GM23338 (cell line): ENCODE data around the gene RASL10B. TPM values are rescaled to one million over a fixed set of nuclear protein-coding genes. Genes with fewer than 3 reads are reported as not detected.

Experiments used
- ATAC-seq: fragments of 200-7000 bp; cut with Tn5 transposase; 3 replicates; pipeline ENCODE4 v1.9.1; 2020
- DNase-seq: peaks from one replicate; pipeline ENCODE4 v3.0.0-alpha.2; 2015; ENCODE audit warnings: low spot score
- H2AFZ ChIP-seq: fragments of 200-600 bp; sonication (generic); 2 replicates; pipeline ENCODE4 v1.8.0; 2016; ENCODE audit warnings: antibody characterized with exemption, mild to moderate bottlenecking, moderate library complexity
- H3F3A ChIP-seq: fragments of 200-600 bp; sonication (generic); replicated peaks from 2 replicates; pipeline ENCODE4 v1.8.0; 2017; ENCODE audit warnings: antibody characterized with exemption, mixed run types, low read depth
- H3K27ac ChIP-seq: fragments of 200-600 bp; sonication (generic); 2 replicates; pipeline ENCODE4 v1.6.1; 2016; ENCODE audit warnings: low read depth
- H3K27me3 ChIP-seq: fragments of 200-600 bp; sonication (generic); 2 replicates; pipeline ENCODE4 v1.8.0; 2016; ENCODE audit warnings: mild to moderate bottlenecking, mixed run types, moderate library complexity; ENCODE audit not compliant: insufficient read depth
- H3K36me3 ChIP-seq: fragments of 200-600 bp; sonication (generic); 2 replicates; pipeline ENCODE4 v1.8.0; 2016; ENCODE audit warnings: mild to moderate bottlenecking; ENCODE audit not compliant: insufficient read depth
- H3K4me1 ChIP-seq: fragments of 200-600 bp; sonication (generic); 2 replicates; pipeline ENCODE4 v1.8.0; 2016; ENCODE audit warnings: mild to moderate bottlenecking, moderate library complexity; ENCODE audit not compliant: insufficient read depth
- H3K4me2 ChIP-seq: fragments of 200-600 bp; sonication (generic); 2 replicates; pipeline ENCODE4 v1.7.1; 2017; ENCODE audit warnings: mixed run types
- H3K4me3 ChIP-seq: fragments of 200-600 bp; sonication (generic); 2 replicates; pipeline ENCODE4 v1.6.1; 2016; ENCODE audit warnings: mixed run types
- H3K79me2 ChIP-seq: fragments of 200-600 bp; sonication (generic); replicated peaks from 2 replicates; pipeline ENCODE4 v1.8.0; 2017; ENCODE audit warnings: mild to moderate bottlenecking; ENCODE audit not compliant: insufficient read depth
- H3K9me2 ChIP-seq: fragments of 200-600 bp; sonication (generic); 2 replicates; pipeline ENCODE4 v1.8.0; 2017; ENCODE audit not compliant: insufficient read depth
- H4K20me1 ChIP-seq: fragments of 200-600 bp; sonication (generic); replicated peaks from 2 replicates; pipeline ENCODE4 v1.8.0; 2017; ENCODE audit warnings: mild to moderate bottlenecking; ENCODE audit not compliant: insufficient read depth
- H3K27ac Mint-ChIP-seq: 2 replicates; pipeline ENCODE4 v1.8.0; 2020; ENCODE audit warnings: inconsistent platforms, mild to moderate bottlenecking, moderate library complexity, mixed read lengths
- H3K27me3 Mint-ChIP-seq: 3 replicates; pipeline ENCODE4 v1.8.0; 2022; ENCODE audit warnings: low read depth, mild to moderate bottlenecking, moderate library complexity, mixed read lengths, inconsistent platforms; ENCODE audit not compliant: insufficient read depth, poor library complexity
- H3K36me3 Mint-ChIP-seq: 3 replicates; pipeline ENCODE4 v1.8.0; 2021; ENCODE audit warnings: low read depth, mild to moderate bottlenecking, inconsistent platforms, moderate library complexity, mixed read lengths
- H3K4me1 Mint-ChIP-seq: 3 replicates; pipeline ENCODE4 v1.8.0; 2020; ENCODE audit warnings: mild to moderate bottlenecking, inconsistent platforms, mixed read lengths
- H3K4me3 Mint-ChIP-seq: 3 replicates; pipeline ENCODE4 v1.8.0; 2021; ENCODE audit warnings: moderate library complexity, mild to moderate bottlenecking, inconsistent platforms, mixed read lengths
- H3K9me3 Mint-ChIP-seq: 3 replicates; pipeline ENCODE4 v1.8.0; 2020; ENCODE audit warnings: moderate library complexity, mild to moderate bottlenecking, inconsistent platforms, mixed read lengths
- EZH2 ChIP-seq: fragments of 200-600 bp; sonication (generic); IDR thresholded peaks from one replicate; pipeline ENCODE4 v1.8.0; 2017; ENCODE audit warnings: antibody characterized with exemption, mild to moderate bottlenecking, low read depth; ENCODE audit not compliant: unreplicated experiment
- EZH2phosphoT487 ChIP-seq: fragments of 200-600 bp; sonication (generic); IDR thresholded peaks from one replicate; pipeline ENCODE4 v1.8.1; 2018; ENCODE audit warnings: antibody characterized with exemption; ENCODE audit not compliant: unreplicated experiment
- JUNB ChIP-seq: IDR thresholded peaks from one replicate; pipeline ENCODE4 v1.6.1; 2016; ENCODE audit warnings: antibody characterized with exemption; ENCODE audit not compliant: unreplicated experiment
- NANOG ChIP-seq: IDR thresholded peaks from 2 replicates; pipeline ENCODE4 v1.6.1; 2016; ENCODE audit warnings: antibody characterized with exemption, borderline replicate concordance
- POLR2AphosphoS5 ChIP-seq: IDR thresholded peaks from 2 replicates; pipeline ENCODE4 v1.6.1; 2016; ENCODE audit warnings: antibody characterized with exemption, low read depth
- polyA plus RNA-seq: library from polyadenylated mRNA; unstranded; fragments of >200 nt; fragmentation: Nextera tagmentation; extraction: Ambion mirVana; gene quantifications from 2 replicates; pipeline ENCODE4 v1.2.1, GENCODE V29; 2016
- total RNA-seq: library from RNA; depleted of rRNA; stranded (reverse); fragments of >200 nt; shearing (Covaris generic); gene quantifications from 2 replicates; pipeline ENCODE4 v1.2.3, GENCODE V29; 2014
- TF ChIP-seq, protein P1 (sequence below): fragments of 250-450 bp; sonication (Bioruptor Pico); IDR thresholded peaks from 2 replicates; pipeline ENCODE4 v1.5.0; 2020; ENCODE audit warnings: mild to moderate bottlenecking, moderate library complexity
- TF ChIP-seq, protein P2 (sequence below): IDR thresholded peaks from 2 replicates; pipeline ENCODE4 v1.6.1; 2016; ENCODE audit warnings: antibody characterized with exemption

Gene RASL10B
- total and polyA plus RNA-seq, 2 experiments from 2014 or later = 7.1 to 26.2 TPM

DNA sequence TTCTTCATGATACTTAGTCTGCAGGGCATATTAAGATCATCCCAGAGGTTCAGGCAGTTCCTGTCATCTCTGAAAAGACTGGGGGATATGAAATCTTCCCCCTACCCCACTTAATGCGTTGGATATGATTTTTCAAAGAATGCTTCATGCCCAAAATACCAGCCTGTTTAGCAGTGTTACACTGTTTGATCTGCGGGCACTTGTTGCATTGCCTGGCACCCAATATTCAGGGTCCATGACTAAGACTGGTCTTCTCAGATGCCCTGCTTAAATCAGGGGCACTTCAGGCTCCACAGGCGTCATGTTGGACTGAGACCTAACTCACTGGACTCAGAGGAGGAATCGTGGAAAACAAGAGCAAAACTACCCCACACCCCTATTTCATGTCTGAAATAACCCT is 6.4 kb upstream of the RASL10B start (continued):
- TF ChIP-seq, protein P1, sequence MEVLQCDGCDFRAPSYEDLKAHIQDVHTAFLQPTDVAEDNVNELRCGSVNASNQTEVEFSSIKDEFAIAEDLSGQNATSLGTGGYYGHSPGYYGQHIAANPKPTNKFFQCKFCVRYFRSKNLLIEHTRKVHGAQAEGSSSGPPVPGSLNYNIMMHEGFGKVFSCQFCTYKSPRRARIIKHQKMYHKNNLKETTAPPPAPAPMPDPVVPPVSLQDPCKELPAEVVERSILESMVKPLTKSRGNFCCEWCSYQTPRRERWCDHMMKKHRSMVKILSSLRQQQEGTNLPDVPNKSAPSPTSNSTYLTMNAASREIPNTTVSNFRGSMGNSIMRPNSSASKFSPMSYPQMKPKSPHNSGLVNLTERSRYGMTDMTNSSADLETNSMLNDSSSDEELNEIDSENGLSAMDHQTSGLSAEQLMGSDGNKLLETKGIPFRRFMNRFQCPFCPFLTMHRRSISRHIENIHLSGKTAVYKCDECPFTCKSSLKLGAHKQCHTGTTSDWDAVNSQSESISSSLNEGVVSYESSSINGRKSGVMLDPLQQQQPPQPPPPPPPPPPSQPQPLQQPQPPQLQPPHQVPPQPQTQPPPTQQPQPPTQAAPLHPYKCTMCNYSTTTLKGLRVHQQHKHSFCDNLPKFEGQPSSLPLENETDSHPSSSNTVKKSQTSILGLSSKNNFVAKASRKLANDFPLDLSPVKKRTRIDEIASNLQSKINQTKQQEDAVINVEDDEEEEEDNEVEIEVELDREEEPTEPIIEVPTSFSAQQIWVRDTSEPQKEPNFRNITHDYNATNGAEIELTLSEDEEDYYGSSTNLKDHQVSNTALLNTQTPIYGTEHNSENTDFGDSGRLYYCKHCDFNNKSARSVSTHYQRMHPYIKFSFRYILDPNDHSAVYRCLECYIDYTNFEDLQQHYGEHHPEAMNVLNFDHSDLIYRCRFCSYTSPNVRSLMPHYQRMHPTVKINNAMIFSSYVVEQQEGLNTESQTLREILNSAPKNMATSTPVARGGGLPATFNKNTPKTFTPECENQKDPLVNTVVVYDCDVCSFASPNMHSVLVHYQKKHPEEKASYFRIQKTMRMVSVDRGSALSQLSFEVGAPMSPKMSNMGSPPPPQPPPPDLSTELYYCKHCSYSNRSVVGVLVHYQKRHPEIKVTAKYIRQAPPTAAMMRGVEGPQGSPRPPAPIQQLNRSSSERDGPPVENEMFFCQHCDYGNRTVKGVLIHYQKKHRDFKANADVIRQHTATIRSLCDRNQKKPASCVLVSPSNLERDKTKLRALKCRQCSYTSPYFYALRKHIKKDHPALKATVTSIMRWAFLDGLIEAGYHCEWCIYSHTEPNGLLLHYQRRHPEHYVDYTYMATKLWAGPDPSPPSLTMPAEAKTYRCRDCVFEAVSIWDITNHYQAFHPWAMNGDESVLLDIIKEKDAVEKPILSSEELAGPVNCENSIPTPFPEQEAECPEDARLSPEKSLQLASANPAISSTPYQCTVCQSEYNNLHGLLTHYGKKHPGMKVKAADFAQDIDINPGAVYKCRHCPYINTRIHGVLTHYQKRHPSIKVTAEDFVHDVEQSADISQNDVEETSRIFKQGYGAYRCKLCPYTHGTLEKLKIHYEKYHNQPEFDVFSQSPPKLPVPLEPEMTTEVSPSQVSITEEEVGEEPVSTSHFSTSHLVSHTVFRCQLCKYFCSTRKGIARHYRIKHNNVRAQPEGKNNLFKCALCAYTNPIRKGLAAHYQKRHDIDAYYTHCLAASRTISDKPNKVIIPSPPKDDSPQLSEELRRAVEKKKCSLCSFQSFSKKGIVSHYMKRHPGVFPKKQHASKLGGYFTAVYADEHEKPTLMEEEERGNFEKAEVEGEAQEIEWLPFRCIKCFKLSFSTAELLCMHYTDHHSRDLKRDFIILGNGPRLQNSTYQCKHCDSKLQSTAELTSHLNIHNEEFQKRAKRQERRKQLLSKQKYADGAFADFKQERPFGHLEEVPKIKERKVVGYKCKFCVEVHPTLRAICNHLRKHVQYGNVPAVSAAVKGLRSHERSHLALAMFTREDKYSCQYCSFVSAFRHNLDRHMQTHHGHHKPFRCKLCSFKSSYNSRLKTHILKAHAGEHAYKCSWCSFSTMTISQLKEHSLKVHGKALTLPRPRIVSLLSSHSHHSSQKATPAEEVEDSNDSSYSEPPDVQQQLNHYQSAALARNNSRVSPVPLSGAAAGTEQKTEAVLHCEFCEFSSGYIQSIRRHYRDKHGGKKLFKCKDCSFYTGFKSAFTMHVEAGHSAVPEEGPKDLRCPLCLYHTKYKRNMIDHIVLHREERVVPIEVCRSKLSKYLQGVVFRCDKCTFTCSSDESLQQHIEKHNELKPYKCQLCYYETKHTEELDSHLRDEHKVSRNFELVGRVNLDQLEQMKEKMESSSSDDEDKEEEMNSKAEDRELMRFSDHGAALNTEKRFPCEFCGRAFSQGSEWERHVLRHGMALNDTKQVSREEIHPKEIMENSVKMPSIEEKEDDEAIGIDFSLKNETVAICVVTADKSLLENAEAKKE = no peak

DNA sequence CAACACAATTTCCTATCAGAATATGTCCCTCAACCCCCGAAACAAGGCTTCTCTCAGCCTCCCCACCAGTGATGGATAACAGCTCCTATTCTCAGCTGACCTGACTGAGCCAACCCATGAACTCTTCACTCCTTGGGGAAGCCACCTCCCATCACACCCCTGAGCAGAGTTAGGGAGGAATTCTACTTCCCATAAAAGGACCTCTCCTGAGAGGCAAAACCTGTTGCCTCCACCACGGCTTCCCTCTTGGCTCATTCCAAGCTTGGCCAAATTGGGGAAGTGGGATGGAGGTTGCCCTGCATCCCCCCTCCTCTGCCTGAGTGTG is 5.7 kb upstream of the RASL10B start:
- Histone ChIP-seq H3K4me2 (no peak overlapping the region), H3K27ac (no peak overlapping the region), H2AFZ (no peak overlapping the region), H3K4me1 (peaks cover 21% of the 10 kb centered on the region), H3K27me3 (peaks cover 4% of the 10 kb centered on the region; the same call in 1 of the 2 replicates), H3K9me2 (no peaks in the 10 kb centered on the region), H3F3A (0 out of 2 replicates have a peak, but pooled peaks cover 3% of the 10 kb centered on the region), H3K4me3 (no peak overlapping the region), H4K20me1 (peaks cover 5% of the 10 kb centered on the region), H3K79me2 (no peaks in the 10 kb centered on the region), H3K36me3 (peaks cover 16% of the 10 kb centered on the region)
- Mint-ChIP-seq H3K9me3 (no peaks in the 10 kb centered on the region), H3K36me3 (peaks cover 21% of the 10 kb centered on the region), H3K27me3 (peaks cover 2% of the 10 kb centered on the region), H3K4me3 (no peak overlapping the region), H3K4me1 (peaks cover 32% of the 10 kb centered on the region), H3K27ac (no peak overlapping the region; the same call in 1 of the 2 replicates)
- ATAC-seq (no peak), DNase-seq (no peak)
- TF ChIP-seq JUNB = no peak
- no peak for TF ChIP-seq EZH2phosphoT487
- no peak for TF ChIP-seq EZH2
- TF ChIP-seq, protein P2, sequence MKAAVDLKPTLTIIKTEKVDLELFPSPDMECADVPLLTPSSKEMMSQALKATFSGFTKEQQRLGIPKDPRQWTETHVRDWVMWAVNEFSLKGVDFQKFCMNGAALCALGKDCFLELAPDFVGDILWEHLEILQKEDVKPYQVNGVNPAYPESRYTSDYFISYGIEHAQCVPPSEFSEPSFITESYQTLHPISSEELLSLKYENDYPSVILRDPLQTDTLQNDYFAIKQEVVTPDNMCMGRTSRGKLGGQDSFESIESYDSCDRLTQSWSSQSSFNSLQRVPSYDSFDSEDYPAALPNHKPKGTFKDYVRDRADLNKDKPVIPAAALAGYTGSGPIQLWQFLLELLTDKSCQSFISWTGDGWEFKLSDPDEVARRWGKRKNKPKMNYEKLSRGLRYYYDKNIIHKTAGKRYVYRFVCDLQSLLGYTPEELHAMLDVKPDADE = no peak
- no peak for TF ChIP-seq NANOG
- TF ChIP-seq POLR2AphosphoS5 = no peak
- TF ChIP-seq, protein P1 = no peak
